Measurements from ENCODE around the gene SNED1. TPM values are rescaled to one million over a fixed set of nuclear protein-coding genes. Genes with fewer than 3 reads are reported as not detected.

Gene SNED1
- total and polyA plus RNA-seq, 9 of the 15 experiments (the other 6 are each of a cell fraction or from before 2014, with no cell fraction given): 0.03 to 0.07 (median 0.05) TPM; not detected in 5

DNA sequence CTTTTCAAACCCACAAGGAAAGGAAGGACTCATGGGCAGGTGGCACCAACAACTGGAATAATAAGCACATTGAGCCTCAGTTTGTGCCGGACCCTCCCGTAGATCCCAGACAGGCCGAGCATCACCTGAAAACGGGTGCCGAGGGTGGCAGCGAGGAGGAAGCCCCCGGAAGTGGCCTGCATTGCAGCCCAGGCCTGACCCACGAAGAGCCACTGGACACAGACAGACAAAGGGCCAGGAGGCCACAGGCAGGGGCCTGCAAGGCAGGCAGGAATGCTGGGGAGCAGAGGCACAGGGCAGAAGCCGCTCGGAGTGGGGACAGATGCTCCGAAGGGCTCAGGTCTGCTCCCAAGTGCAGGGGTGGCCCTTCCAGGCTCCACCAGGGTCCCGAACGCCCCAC, 71.9 kb downstream of the SNED1 start:
- Histone ChIP-seq H3K4me2 (ENCODE audit: insufficient read depth, low read length) (no peak overlapping the region), H3K27ac (ENCODE audit: extremely low read depth, low read depth, low read length) (no peak overlapping the region), H3K79me2 (ENCODE audit: control insufficient read depth, insufficient read depth, low read length) (no peaks in the 10 kb centered on the region), H3K4me3 (no peak overlapping the region), H3K27me3 (ENCODE audit: control insufficient read depth in 2 of 2, insufficient read depth in 2 of 2, low read length in 2 of 2) (peaks cover 12 to 65% of the 10 kb centered on the region in 2 experiments; a peak in 3 of 5 replicates), H3K9me1 (ENCODE audit: control insufficient read depth, insufficient read depth, low read length) (no peaks in the 10 kb centered on the region), H3K9ac (ENCODE audit: insufficient read depth in 1 of 2, low read depth in 2 of 2, low read length in 2 of 2) (no peak overlapping the region), H3K9me3 (replicated peaks; ENCODE audit: control insufficient read depth, insufficient read depth, low read depth, low read length) (no peaks in the 10 kb centered on the region), H4K20me1 (replicated peaks; ENCODE audit: control insufficient read depth, insufficient read depth, low read length) (0 out of 2 replicates have a peak, but pooled peaks cover 6% of the 10 kb centered on the region), H3K4me1 (replicated peaks in 1 of 2; ENCODE audit: control insufficient read depth in 2 of 2, insufficient read depth in 2 of 2, low read length in 2 of 2) (peaks cover 0 to 29% of the 10 kb centered on the region in 2 experiments; a peak in 2 of 5 replicates), H3K36me3 (ENCODE audit: control insufficient read depth, insufficient read depth, low read length) (no peaks in the 10 kb centered on the region), H2AFZ (ENCODE audit: low read depth, low read length) (no peak overlapping the region)
- ChIA-PET POLR2A (no interaction called here), CTCF (ENCODE audit: low intra/inter-chr PET ratio) (no interaction called here)
- ATAC-seq: no peak
- no peak for DNase-seq (ENCODE audit: extremely low read depth in 1 of 4, low spot score in 3 of 4)
- 8% methylated on average over 10 of the region's 13 CpGs for WGBS (ENCODE audit: insufficient coverage, low coverage, missing lambda C conversion rate)
- intact Hi-C loops (cut with micrococcal nuclease) (loop anchor here (10.0 kb wide), 1 partner anchor 156 kb away; no protein-coding TSS in a partner anchor), in situ Hi-C loops (cut with MboI) (no loop called here)
- BruUV-seq (replicated peaks): no TSS peak
- no peak for FAIRE-seq
- TF ChIP-seq MYNN (IDR thresholded peaks at IDR 0.05) (no peak), MYNN (CRISPR knock-in tag; IDR thresholded peaks at IDR 0.05) (no peak), RBM15 (IDR thresholded peaks at IDR 0.05; ENCODE audit: insufficient read depth, low read length) (no peak), TARDBP (IDR thresholded peaks at IDR 0.05) (no peak), SMARCC2 (IDR thresholded peaks at IDR 0.05; ENCODE audit: low read depth) (no peak), EGR1 (conservative IDR thresholded peaks at IDR 0.05) (no peak), ZFP1 (CRISPR knock-in tag; IDR thresholded peaks at IDR 0.05) (no peak), ZC3H4 (CRISPR knock-in tag; IDR thresholded peaks at IDR 0.05; ENCODE audit: borderline replicate concordance) (no peak), ZNF165 (CRISPR knock-in tag; IDR thresholded peaks at IDR 0.05; ENCODE audit: borderline replicate concordance) (no peak), ZNF146 (CRISPR knock-in tag; IDR thresholded peaks at IDR 0.05; ENCODE audit: unreplicated experiment) (no peak), FOXK1 (CRISPR knock-in tag; IDR thresholded peaks at IDR 0.05; ENCODE audit: borderline replicate concordance) (no peak), PHB2 (IDR thresholded peaks at IDR 0.05; ENCODE audit: low read depth) (no peak), XRCC4 (IDR thresholded peaks at IDR 0.05; ENCODE audit: extremely low read depth, insufficient read depth, insufficient read length) (no peak), ELF2 (CRISPR knock-in tag; IDR thresholded peaks at IDR 0.05) (no peak)
- TF ChIP-seq, protein P1, sequence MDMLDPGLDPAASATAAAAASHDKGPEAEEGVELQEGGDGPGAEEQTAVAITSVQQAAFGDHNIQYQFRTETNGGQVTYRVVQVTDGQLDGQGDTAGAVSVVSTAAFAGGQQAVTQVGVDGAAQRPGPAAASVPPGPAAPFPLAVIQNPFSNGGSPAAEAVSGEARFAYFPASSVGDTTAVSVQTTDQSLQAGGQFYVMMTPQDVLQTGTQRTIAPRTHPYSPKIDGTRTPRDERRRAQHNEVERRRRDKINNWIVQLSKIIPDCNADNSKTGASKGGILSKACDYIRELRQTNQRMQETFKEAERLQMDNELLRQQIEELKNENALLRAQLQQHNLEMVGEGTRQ (CRISPR knock-in tag; IDR thresholded peaks at IDR 0.05): no peak
- TF ChIP-seq, protein P2, sequence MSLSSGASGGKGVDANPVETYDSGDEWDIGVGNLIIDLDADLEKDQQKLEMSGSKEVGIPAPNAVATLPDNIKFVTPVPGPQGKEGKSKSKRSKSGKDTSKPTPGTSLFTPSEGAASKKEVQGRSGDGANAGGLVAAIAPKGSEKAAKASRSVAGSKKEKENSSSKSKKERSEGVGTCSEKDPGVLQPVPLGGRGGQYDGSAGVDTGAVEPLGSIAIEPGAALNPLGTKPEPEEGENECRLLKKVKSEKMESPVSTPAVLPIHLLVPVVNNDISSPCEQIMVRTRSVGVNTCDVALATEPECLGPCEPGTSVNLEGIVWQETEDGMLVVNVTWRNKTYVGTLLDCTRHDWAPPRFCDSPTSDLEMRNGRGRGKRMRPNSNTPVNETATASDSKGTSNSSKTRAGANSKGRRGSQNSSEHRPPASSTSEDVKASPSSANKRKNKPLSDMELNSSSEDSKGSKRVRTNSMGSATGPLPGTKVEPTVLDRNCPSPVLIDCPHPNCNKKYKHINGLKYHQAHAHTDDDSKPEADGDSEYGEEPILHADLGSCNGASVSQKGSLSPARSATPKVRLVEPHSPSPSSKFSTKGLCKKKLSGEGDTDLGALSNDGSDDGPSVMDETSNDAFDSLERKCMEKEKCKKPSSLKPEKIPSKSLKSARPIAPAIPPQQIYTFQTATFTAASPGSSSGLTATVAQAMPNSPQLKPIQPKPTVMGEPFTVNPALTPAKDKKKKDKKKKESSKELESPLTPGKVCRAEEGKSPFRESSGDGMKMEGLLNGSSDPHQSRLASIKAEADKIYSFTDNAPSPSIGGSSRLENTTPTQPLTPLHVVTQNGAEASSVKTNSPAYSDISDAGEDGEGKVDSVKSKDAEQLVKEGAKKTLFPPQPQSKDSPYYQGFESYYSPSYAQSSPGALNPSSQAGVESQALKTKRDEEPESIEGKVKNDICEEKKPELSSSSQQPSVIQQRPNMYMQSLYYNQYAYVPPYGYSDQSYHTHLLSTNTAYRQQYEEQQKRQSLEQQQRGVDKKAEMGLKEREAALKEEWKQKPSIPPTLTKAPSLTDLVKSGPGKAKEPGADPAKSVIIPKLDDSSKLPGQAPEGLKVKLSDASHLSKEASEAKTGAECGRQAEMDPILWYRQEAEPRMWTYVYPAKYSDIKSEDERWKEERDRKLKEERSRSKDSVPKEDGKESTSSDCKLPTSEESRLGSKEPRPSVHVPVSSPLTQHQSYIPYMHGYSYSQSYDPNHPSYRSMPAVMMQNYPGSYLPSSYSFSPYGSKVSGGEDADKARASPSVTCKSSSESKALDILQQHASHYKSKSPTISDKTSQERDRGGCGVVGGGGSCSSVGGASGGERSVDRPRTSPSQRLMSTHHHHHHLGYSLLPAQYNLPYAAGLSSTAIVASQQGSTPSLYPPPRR (CRISPR knock-in tag; IDR thresholded peaks at IDR 0.05; ENCODE audit: borderline replicate concordance): no peak
- TF ChIP-seq, protein P3, sequence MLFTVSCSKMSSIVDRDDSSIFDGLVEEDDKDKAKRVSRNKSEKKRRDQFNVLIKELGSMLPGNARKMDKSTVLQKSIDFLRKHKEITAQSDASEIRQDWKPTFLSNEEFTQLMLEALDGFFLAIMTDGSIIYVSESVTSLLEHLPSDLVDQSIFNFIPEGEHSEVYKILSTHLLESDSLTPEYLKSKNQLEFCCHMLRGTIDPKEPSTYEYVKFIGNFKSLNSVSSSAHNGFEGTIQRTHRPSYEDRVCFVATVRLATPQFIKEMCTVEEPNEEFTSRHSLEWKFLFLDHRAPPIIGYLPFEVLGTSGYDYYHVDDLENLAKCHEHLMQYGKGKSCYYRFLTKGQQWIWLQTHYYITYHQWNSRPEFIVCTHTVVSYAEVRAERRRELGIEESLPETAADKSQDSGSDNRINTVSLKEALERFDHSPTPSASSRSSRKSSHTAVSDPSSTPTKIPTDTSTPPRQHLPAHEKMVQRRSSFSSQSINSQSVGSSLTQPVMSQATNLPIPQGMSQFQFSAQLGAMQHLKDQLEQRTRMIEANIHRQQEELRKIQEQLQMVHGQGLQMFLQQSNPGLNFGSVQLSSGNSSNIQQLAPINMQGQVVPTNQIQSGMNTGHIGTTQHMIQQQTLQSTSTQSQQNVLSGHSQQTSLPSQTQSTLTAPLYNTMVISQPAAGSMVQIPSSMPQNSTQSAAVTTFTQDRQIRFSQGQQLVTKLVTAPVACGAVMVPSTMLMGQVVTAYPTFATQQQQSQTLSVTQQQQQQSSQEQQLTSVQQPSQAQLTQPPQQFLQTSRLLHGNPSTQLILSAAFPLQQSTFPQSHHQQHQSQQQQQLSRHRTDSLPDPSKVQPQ (CRISPR knock-in tag; IDR thresholded peaks at IDR 0.05; ENCODE audit: borderline replicate concordance): no peak
